ENCODE results near the gene DNAAF8. TPM values are rescaled to one million over a fixed set of nuclear protein-coding genes. Genes with fewer than 3 reads are reported as not detected.

DNAAF8 gene
- total and polyA plus RNA-seq, 7 donors: 0.42 to 2.1 (median 1.2) TPM; not detected in 1

- H3K9me3 ChIP-seq: no peaks in the 10 kb centered on the region
- H3K27ac ChIP-seq: no peak overlapping the region
- peak in 1 of 2 donors; percentile 19 for DNase-seq
- intact Hi-C loops (cut with DNase I): loop anchor here in 1 of 2 donors (10.0 kb wide), 1 partner anchor 259 kb away; the partner anchor contains the start of gene SEC14L5
- no peak for TF ChIP-seq CTCF (IDR thresholded peaks at IDR 0.05)
- H3K36me3 ChIP-seq (ENCODE audit: insufficient read depth in 1 of 2, low read depth in 1 of 2): peaks cover 4 to 55% of the 10 kb centered on the region in 2 donors
- no peak overlapping the region for H3K4me3 ChIP-seq
- ATAC-seq: no peak
- no peaks in the 10 kb centered on the region for H3K27me3 ChIP-seq (ENCODE audit: insufficient read depth in 3 of 3, low read length in 2 of 3)
- H3K4me1 ChIP-seq: peaks cover 11% of the 10 kb centered on the region
- WGBS, 3 donors: 54 to 63% (median 59%) methylated on average over 12 of the region's 12 CpGs
Observed at GRCh38 chr16:4695473-4696171, 38.7 kb upstream of the DNAAF8 start.

- no peak for TF ChIP-seq CTCF (IDR thresholded peaks at IDR 0.05)
Observed at GRCh38 chr16:4696172-4696904, 38.0 kb upstream of the DNAAF8 start.

GRCh38 chr16:4696905-4697847 lies 37.2 kb upstream of the DNAAF8 start:
- H3K27ac ChIP-seq: no peak overlapping the region
- no peak for ATAC-seq
- H3K36me3 ChIP-seq (ENCODE audit: insufficient read depth in 1 of 2, low read depth in 1 of 2): peaks cover 7 to 71% of the 10 kb centered on the region in 2 donors

More at GRCh38 chr16:4696172-4696904, 38.0 kb upstream of the DNAAF8 start:
- H3K36me3 ChIP-seq (ENCODE audit: insufficient read depth in 1 of 2, low read depth in 1 of 2): peaks cover 7 to 62% of the 10 kb centered on the region in 2 donors
- no peak overlapping the region for H3K27ac ChIP-seq
- peaks cover 11% of the 10 kb centered on the region for H3K4me1 ChIP-seq
- ATAC-seq: no peak
- peak; percentile 64 to 85 for DNase-seq
- H3K27me3 ChIP-seq (ENCODE audit: insufficient read depth in 3 of 3, low read length in 2 of 3): no peaks in the 10 kb centered on the region
- WGBS, 3 donors: 46 to 61% (median 51%) methylated on average over 19 of the region's 19 CpGs
- H3K9me3 ChIP-seq: no peaks in the 10 kb centered on the region
- intact Hi-C loops (cut with DNase I): loop anchor here in 1 of 2 donors (10.0 kb wide), 1 partner anchor 258 kb away; the partner anchor contains the start of gene SEC14L5
- H3K4me3 ChIP-seq: no peak overlapping the region

More at GRCh38 chr16:4696905-4697847, 37.2 kb upstream of the DNAAF8 start:
- intact Hi-C loops (cut with DNase I): loop anchor here in 1 of 2 donors (10.0 kb wide), 1 partner anchor 258 kb away; the partner anchor contains the start of gene SEC14L5
- no peak for TF ChIP-seq CTCF (IDR thresholded peaks at IDR 0.05)
- Histone ChIP-seq H3K4me1 (peaks cover 11% of the 10 kb centered on the region), H3K27me3 (ENCODE audit: insufficient read depth in 3 of 3, low read length in 2 of 3) (no peaks in the 10 kb centered on the region), H3K4me3 (no peak overlapping the region), H3K9me3 (no peaks in the 10 kb centered on the region)
- 78 to 85% (median 80%) methylated on average over 31 to 33 of the region's 33 CpGs for WGBS, 3 donors
- DNase-seq: peak in 1 of 2 donors; percentile 47

Data from psoas muscle (tissue), 8 donors.